NT2/D1 (cell line): ENCODE data around the gene BCAS3.

Experiments
- SUZ12 ChIP-seq: IDR thresholded peaks from 2 replicates; pipeline ENCODE4 v1.6.1; 2011; ENCODE audit not compliant: insufficient read length, insufficient read depth; ENCODE audit errors: extremely low read depth
- YY1 ChIP-seq: IDR thresholded peaks from 2 replicates; pipeline ENCODE4 v1.6.1; 2011; ENCODE audit not compliant: insufficient read length, insufficient read depth
- ZNF274 ChIP-seq: IDR thresholded peaks from 2 replicates; pipeline ENCODE4 v1.6.1; 2011; ENCODE audit warnings: mild to moderate bottlenecking, low read depth, low read length

- no peak for TF ChIP-seq YY1
- TF ChIP-seq SUZ12: no peak
- no peak for TF ChIP-seq ZNF274
These were observed 740.8 kb downstream of the BCAS3 start for GRCh38 chr17:61418449-61418848.
